H9 (cell line): ENCODE results near the gene CDH23. TPM values are rescaled to one million over a fixed set of nuclear protein-coding genes. Genes with fewer than 3 reads are reported as not detected.
A peak's percentile ranks its signal among the peaks of the same experiment; 100 is the strongest.

ENCODE experiments used
- DNase-seq: peaks from one replicate; pipeline ENCODE4 v3.0.0-alpha.2; 2017
- H2AFZ ChIP-seq: one replicate; pipeline ENCODE4 v1.6.1; 2013; ENCODE audit warnings: mild to moderate bottlenecking, low read length, control low read depth, moderate library complexity
- H2AK5ac ChIP-seq: 2 replicates; pipeline ENCODE4 v1.6.1; 2013; ENCODE audit warnings: low read length, control low read depth, mixed read lengths; ENCODE audit not compliant: insufficient read length
- H2BK120ac ChIP-seq: one replicate; pipeline ENCODE4 v1.6.1; 2013; ENCODE audit warnings: low read depth, mild to moderate bottlenecking, low read length, control low read depth, inconsistent platforms; ENCODE audit not compliant: poor library complexity, severe bottlenecking
- H2BK12ac ChIP-seq: 2 replicates; pipeline ENCODE4 v1.6.1; 2013; ENCODE audit warnings: low read length, control low read depth, mixed read lengths, low read depth; ENCODE audit not compliant: insufficient read length
- H2BK15ac ChIP-seq: 2 replicates; pipeline ENCODE4 v1.6.1; 2013; ENCODE audit warnings: low read depth, low read length, control low read depth
- H2BK20ac ChIP-seq: one replicate; pipeline ENCODE4 v1.6.1; 2013; ENCODE audit warnings: low read depth, mild to moderate bottlenecking, low read length, control low read depth, inconsistent platforms; ENCODE audit not compliant: poor library complexity, severe bottlenecking
- H2BK5ac ChIP-seq: 2 replicates; pipeline ENCODE4 v1.6.1; 2013; ENCODE audit warnings: low read length, control low read depth, mixed read lengths; ENCODE audit not compliant: insufficient read length
- H3K14ac ChIP-seq: 2 replicates; pipeline ENCODE4 v1.6.1; 2013; ENCODE audit warnings: low read length, control low read depth; ENCODE audit not compliant: insufficient read depth
- H3K18ac ChIP-seq: 2 replicates; pipeline ENCODE4 v1.6.1; 2013; ENCODE audit warnings: low read depth, mild to moderate bottlenecking, mixed read lengths, low read length, control low read depth; ENCODE audit not compliant: insufficient read length
- H3K23ac ChIP-seq: 2 replicates; pipeline ENCODE4 v1.6.1; 2013; ENCODE audit warnings: low read length, control low read depth, mixed read lengths, low read depth; ENCODE audit not compliant: insufficient read length
- H3K23me2 ChIP-seq: 2 replicates; pipeline ENCODE4 v1.6.1; 2013; ENCODE audit warnings: low read depth, mild to moderate bottlenecking, mixed read lengths, low read length, control low read depth; ENCODE audit not compliant: insufficient read length, poor library complexity, severe bottlenecking
- H3K27ac ChIP-seq: 2 replicates; pipeline ENCODE4 v1.5.1; 2013; ENCODE audit warnings: low read length, control low read depth, mixed read lengths, low read depth; ENCODE audit not compliant: insufficient read length
- H3K27me3 ChIP-seq: 2 replicates; pipeline ENCODE4 v1.6.1; 2013; ENCODE audit warnings: low read length, control low read depth, inconsistent platforms; ENCODE audit not compliant: insufficient read depth
- H3K4ac ChIP-seq: 2 replicates; pipeline ENCODE4 v1.6.1; 2013; ENCODE audit warnings: low read depth, mild to moderate bottlenecking, control low read depth, inconsistent platforms, low read length, moderate library complexity
- H3K4me1 ChIP-seq: 2 replicates; pipeline ENCODE4 v1.6.1; 2013; ENCODE audit warnings: low read length, control low read depth, inconsistent platforms; ENCODE audit not compliant: insufficient read depth
- H3K4me2 ChIP-seq: 2 replicates; pipeline ENCODE4 v1.6.1; 2013; ENCODE audit warnings: low read length, control low read depth, mixed read lengths; ENCODE audit not compliant: insufficient read length, insufficient read depth
- H3K56ac ChIP-seq: 2 replicates; pipeline ENCODE4 v1.6.1; 2013; ENCODE audit warnings: low read depth, mild to moderate bottlenecking, mixed read lengths, low read length, control low read depth; ENCODE audit not compliant: insufficient read length
- H3K79me1 ChIP-seq: 2 replicates; pipeline ENCODE4 v1.6.1; 2013; ENCODE audit warnings: low read depth, mild to moderate bottlenecking, moderate library complexity, low read length, control low read depth, inconsistent platforms; ENCODE audit not compliant: insufficient read depth, poor library complexity, severe bottlenecking
- H3K79me2 ChIP-seq: 2 replicates; pipeline ENCODE4 v1.6.1; 2013; ENCODE audit warnings: low read length, control low read depth, inconsistent platforms; ENCODE audit not compliant: insufficient read depth
- H3K9ac ChIP-seq: 2 replicates; pipeline ENCODE4 v1.6.1; 2013; ENCODE audit warnings: low read length, control low read depth, mixed read lengths; ENCODE audit not compliant: insufficient read length; ENCODE audit errors: extremely low read depth
- H3K9me3 ChIP-seq: one replicate; pipeline ENCODE4 v1.6.1; 2013; ENCODE audit warnings: low read depth, low read length, inconsistent platforms; ENCODE audit not compliant: control insufficient read depth
- H3T11ph ChIP-seq: one replicate; pipeline ENCODE4 v1.6.1; 2013; ENCODE audit warnings: mild to moderate bottlenecking, low read length, control low read depth, inconsistent platforms
- H4K20me1 ChIP-seq: one replicate; pipeline ENCODE4 v1.6.1; 2013; ENCODE audit not compliant: control insufficient read depth, insufficient read length, insufficient read depth
- H4K5ac ChIP-seq: 2 replicates; pipeline ENCODE4 v1.6.1; 2013; ENCODE audit warnings: low read depth, mild to moderate bottlenecking, mixed read lengths, low read length, control low read depth; ENCODE audit not compliant: insufficient read length
- H4K8ac ChIP-seq: replicated peaks from 2 replicates; pipeline ENCODE4 v1.6.1; 2013; ENCODE audit warnings: low read length, control low read depth, mixed read lengths, low read depth; ENCODE audit not compliant: insufficient read length
- H4K91ac ChIP-seq: 2 replicates; pipeline ENCODE4 v1.6.1; 2013; ENCODE audit warnings: low read depth, mild to moderate bottlenecking, moderate library complexity, mixed read lengths, low read length, control low read depth; ENCODE audit not compliant: insufficient read length
- H3K27ac Mint-ChIP-seq, 3 experiments: 2 replicates in 2 of 3; 3 replicates in 1 of 3; pipeline ENCODE4 v1.8.0; 2020 to 2021; ENCODE audit warnings: mixed read lengths in 3 of 3, mild to moderate bottlenecking in 1 of 3, moderate library complexity in 1 of 3
- H3K27me3 Mint-ChIP-seq: 2 replicates; pipeline ENCODE4 v1.8.0; 2021; ENCODE audit warnings: low read depth, mild to moderate bottlenecking, moderate library complexity, mixed read lengths
- H3K36me3 Mint-ChIP-seq, 3 experiments: 2 replicates in 2 of 3; 3 replicates in 1 of 3; pipeline ENCODE4 v1.8.0; 2020 to 2021; ENCODE audit warnings: low read depth in 3 of 3, mixed read lengths in 3 of 3; ENCODE audit not compliant: insufficient read depth in 1 of 3
- H3K4me1 Mint-ChIP-seq, 2 experiments: 2 replicates each; pipeline ENCODE4 v1.8.0; 2020; ENCODE audit warnings: mixed read lengths in 2 of 2
- H3K4me3 Mint-ChIP-seq, 2 experiments: 2 replicates in 1 of 2; 3 replicates in 1 of 2; pipeline ENCODE4 v1.8.0; 2020 to 2021; ENCODE audit warnings: mild to moderate bottlenecking in 2 of 2, mixed read lengths in 2 of 2, moderate library complexity in 1 of 2
- H3K9me3 Mint-ChIP-seq, 2 experiments: 2 replicates in 1 of 2; 3 replicates in 1 of 2; pipeline ENCODE4 v1.8.0; 2020; ENCODE audit warnings: mild to moderate bottlenecking in 2 of 2, mixed read lengths in 2 of 2, moderate library complexity in 1 of 2
- WGBS: extraction: QIAGEN DNeasy Blood & Tissue Kit; methylation state at CpG from one replicate; pipeline ENCODE4 v1.1.7; 2013; ENCODE audit warnings: missing lambda C conversion rate, low lambda C conversion rate, mixed read lengths; ENCODE audit not compliant: insufficient read length; ENCODE audit errors: extremely low coverage; 5-methylcytosine and 5-hydroxymethylcytosine counted together
- total RNA-seq: library from RNA; stranded (reverse); gene quantifications from 2 replicates; pipeline ENCODE4 v1.2.1, GENCODE V29; 2021
- TF ChIP-seq, protein P1 (sequence below): fragments of 200-600 bp; sonication (generic); conservative IDR thresholded peaks from 3 replicates; pipeline ENCODE4 v1.8.0; 2021; ENCODE audit warnings: antibody characterized with exemption, mild to moderate bottlenecking

The CDH23 gene
- total RNA-seq, 1 experiment from 2014 or later = 2.1 TPM

GRCh38 chr10:71782917-71783490, 386.3 kb downstream of the CDH23 start:
- H2AK5ac ChIP-seq = no peak overlapping the region
- H3K56ac ChIP-seq = no peak overlapping the region
- H3K14ac ChIP-seq = no peak overlapping the region
- DNase-seq = no peak
- Mint-ChIP-seq H3K27me3 (peaks cover 15% of the 10 kb centered on the region), H3K4me1 (peaks cover 10 to 16% of the 10 kb centered on the region in 2 experiments), H3K9me3 (no peaks in the 10 kb centered on the region), H3K36me3 (no peaks in the 10 kb centered on the region), H3K27ac (peak overlapping the region; percentile 12 to 35 (median 34); a peak in 4 of 7 replicates), H3K4me3 (0 out of 5 replicates have a peak overlapping the region, but pooled peaks of 1 of the 2 experiments have one; percentile 21)
- H3K4ac ChIP-seq = no peak overlapping the region
- H4K91ac ChIP-seq = no peak overlapping the region
- H4K5ac ChIP-seq = no peak overlapping the region
- H4K20me1 ChIP-seq = no peaks in the 10 kb centered on the region
- H3K27ac ChIP-seq = no peak overlapping the region
- H2AFZ ChIP-seq = no peak overlapping the region
- no peak overlapping the region for H2BK5ac ChIP-seq
- H3K9me3 ChIP-seq = no peaks in the 10 kb centered on the region
- no peaks in the 10 kb centered on the region for H3K4me1 ChIP-seq
- H3K23me2 ChIP-seq = no peaks in the 10 kb centered on the region
- no CpG with 5 or more reads among the region's 7 CpGs for WGBS
- H2BK15ac ChIP-seq = no peak overlapping the region
- H3T11ph ChIP-seq = no peak overlapping the region
- H2BK120ac ChIP-seq = no peak overlapping the region
- no peaks in the 10 kb centered on the region for H3K27me3 ChIP-seq
- H4K8ac ChIP-seq = no peak overlapping the region
- H2BK12ac ChIP-seq = no peak overlapping the region
- H3K23ac ChIP-seq = no peak overlapping the region
- H3K18ac ChIP-seq = no peak overlapping the region
- no peaks in the 10 kb centered on the region for H3K79me1 ChIP-seq
- TF ChIP-seq, protein P1, sequence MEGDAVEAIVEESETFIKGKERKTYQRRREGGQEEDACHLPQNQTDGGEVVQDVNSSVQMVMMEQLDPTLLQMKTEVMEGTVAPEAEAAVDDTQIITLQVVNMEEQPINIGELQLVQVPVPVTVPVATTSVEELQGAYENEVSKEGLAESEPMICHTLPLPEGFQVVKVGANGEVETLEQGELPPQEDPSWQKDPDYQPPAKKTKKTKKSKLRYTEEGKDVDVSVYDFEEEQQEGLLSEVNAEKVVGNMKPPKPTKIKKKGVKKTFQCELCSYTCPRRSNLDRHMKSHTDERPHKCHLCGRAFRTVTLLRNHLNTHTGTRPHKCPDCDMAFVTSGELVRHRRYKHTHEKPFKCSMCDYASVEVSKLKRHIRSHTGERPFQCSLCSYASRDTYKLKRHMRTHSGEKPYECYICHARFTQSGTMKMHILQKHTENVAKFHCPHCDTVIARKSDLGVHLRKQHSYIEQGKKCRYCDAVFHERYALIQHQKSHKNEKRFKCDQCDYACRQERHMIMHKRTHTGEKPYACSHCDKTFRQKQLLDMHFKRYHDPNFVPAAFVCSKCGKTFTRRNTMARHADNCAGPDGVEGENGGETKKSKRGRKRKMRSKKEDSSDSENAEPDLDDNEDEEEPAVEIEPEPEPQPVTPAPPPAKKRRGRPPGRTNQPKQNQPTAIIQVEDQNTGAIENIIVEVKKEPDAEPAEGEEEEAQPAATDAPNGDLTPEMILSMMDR = no peak
- no peak overlapping the region for H2BK20ac ChIP-seq
- no peaks in the 10 kb centered on the region for H3K79me2 ChIP-seq
- no peak overlapping the region for H3K4me2 ChIP-seq
- H3K9ac ChIP-seq = no peak overlapping the region
